ENCODE data around the gene KCNIP4.

Gene KCNIP4

GRCh38 chr4:21652508-21653231 lies 295.9 kb downstream of the KCNIP4 start:
- TF ChIP-seq CTCF (IDR thresholded peaks at IDR 0.05; ENCODE audit: low read depth, low read length), result no peak
- H3K4me3 ChIP-seq (ENCODE audit: low read depth, low read length), result no peak overlapping the region

- TF ChIP-seq CTCF (IDR thresholded peaks at IDR 0.05; ENCODE audit: low read depth, low read length), result no peak
- no peak overlapping the region for H3K4me3 ChIP-seq (ENCODE audit: low read depth, low read length)
Observed at GRCh38 chr4:21649391-21650090, 299.0 kb downstream of the KCNIP4 start.

GRCh38 chr4:21645776-21646175 lies 302.8 kb downstream of the KCNIP4 start:
- no peak for TF ChIP-seq CTCF (IDR thresholded peaks at IDR 0.05; ENCODE audit: low read depth, low read length)
- no peak overlapping the region for H3K4me3 ChIP-seq (ENCODE audit: low read depth, low read length)

- no peak overlapping the region for H3K4me3 ChIP-seq (ENCODE audit: low read depth, low read length)
- TF ChIP-seq CTCF (IDR thresholded peaks at IDR 0.05; ENCODE audit: low read depth, low read length), result no peak
Observed at GRCh38 chr4:21641696-21642095, 306.9 kb downstream of the KCNIP4 start.

- no peak for TF ChIP-seq CTCF (IDR thresholded peaks at IDR 0.05; ENCODE audit: low read depth, low read length)
- H3K4me3 ChIP-seq (ENCODE audit: low read depth, low read length), result no peak overlapping the region
Observed at GRCh38 chr4:21638171-21638725, 310.3 kb downstream of the KCNIP4 start.

GRCh38 chr4:21628916-21629610 lies 319.5 kb downstream of the KCNIP4 start:
- TF ChIP-seq CTCF (IDR thresholded peaks at IDR 0.05; ENCODE audit: low read depth, low read length), result no peak
- H3K4me3 ChIP-seq (ENCODE audit: low read depth, low read length), result no peak overlapping the region

Measured in WI38 (cell line).